Effector CD8-positive, alpha-beta T cell (primary cell): ENCODE results near the gene ZBTB42.
A peak's percentile ranks its signal among the peaks of the same experiment; 100 is the strongest.

Experiments
- DNase-seq: peaks from one replicate; lab custom pipeline; 2025; lab: John Stamatoyannopoulos, UW
- total RNA-seq, 4 experiments: gene quantifications; one replicate each; lab custom pipeline; 2026; lab: John Stamatoyannopoulos, UW

The ZBTB42 gene
- 8.0 to 11.0 (median 9.2) reads per million in 4 experiments for total RNA-seq

GRCh38 chr14:104800771-104801519 lies at the start of gene ZBTB42:
Gene ZBTB42, plus strand, starts transcription at chr14:104801101. Its CDS starts 97 bp downstream, at chr14:104801198.
- peak; percentile 59 for DNase-seq

DNA sequence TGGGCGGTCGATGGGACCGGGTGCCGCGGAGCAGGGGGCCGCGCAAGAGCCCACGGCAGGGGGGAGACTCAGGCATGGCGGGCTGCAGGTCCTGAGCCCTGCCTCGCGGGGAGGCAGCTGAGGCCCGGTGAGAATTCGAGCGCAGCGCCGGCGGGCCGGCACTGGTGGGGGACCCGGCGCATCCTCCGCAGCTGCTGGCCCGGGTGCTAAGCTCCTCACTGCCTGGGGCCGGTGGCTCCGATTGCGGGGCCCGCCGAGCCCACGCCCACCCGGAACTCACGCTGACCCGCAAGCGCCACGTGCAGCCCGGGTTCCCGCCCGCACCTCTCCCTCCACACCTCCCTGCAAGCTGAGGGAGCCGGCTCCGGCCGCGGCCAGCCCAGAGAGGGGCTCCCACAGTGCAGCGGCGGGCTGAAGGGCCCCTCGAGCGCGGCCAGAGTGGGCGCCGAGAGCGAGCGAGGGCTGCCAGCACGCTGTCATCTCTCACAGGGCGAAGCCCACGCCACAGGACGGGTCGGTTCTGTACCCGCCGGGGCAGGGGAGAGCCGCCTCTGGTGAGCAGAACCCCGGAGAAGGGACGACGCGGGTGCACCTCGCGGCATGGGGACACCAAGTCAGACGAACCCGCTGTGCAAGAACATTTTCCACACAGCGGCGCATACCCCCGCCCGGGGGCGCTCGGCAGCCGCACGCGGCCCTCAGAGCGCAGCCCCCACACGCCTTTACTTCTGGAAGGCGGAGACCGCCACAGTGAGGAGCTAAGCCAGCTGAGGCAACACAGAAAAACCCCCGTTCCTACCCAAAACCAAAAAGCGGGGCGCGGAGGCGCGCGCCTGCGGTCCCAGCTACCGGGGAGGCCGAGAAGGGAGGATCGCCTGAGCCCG lies 49.1 kb upstream of the ZBTB42 start:
- DNase-seq: peak; percentile 39

DNA sequence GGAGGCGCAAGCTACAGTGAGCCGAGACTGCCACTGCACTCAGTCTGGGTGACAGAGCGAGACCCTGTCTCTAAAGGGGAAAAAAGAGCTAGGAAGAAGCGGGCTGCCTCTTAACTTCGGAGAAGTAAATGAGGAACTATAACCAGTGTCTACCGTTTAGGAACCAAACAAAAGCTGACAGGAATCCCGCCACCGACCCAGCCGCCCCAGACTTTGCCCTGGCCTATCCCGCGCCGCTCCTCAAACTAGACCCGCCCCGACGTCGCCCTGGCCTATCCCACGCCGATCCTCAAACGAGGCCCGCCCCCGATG lies 48.5 kb upstream of the ZBTB42 start:
- DNase-seq: no peak

DNA sequence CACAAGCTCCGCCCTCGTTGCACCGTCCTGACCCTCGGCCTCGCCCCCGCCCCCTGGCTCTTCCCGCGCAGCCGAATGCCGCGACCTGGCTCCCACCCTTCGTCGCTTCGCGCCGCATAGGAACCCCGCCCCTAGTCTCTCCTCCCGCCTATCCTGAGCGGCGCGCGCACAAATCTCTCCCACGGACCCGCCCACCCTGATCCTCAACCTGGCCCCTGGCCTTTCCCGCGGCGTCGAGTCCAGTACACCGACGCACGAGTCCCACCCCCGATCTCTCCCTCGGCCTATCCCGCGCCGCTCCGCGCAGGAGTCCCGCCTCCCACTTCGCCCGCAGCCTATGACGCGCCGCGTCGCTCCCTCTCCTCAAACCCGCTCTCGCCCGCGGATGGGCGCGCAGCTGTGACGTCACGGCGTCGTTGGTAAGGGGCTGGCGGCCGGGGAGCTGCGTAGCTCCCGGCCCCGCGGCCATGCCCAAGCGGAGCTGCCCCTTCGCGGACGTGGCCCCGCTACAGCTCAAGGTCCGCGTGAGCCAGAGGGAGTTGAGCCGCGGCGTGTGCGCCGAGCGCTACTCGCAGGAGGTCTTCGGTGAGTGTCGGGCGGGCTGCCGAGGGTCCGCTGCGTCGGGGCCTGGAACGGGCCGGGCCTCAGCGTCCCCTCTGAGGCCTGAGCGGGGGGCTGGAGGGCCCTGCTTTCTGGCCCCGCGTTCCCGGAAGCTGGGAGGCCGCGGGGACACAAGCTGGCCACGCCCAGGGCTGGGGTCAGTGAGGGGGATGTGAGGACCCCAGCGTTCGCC lies 48.0 kb upstream of the ZBTB42 start, which contains the start of gene SIVA1:
TSS of gene SIVA1 (plus strand) at position 413 of the 793 bp plus-strand sequence. CDS start at position 468, 55 bp downstream.
- DNase-seq: peak; percentile 100

DNA sequence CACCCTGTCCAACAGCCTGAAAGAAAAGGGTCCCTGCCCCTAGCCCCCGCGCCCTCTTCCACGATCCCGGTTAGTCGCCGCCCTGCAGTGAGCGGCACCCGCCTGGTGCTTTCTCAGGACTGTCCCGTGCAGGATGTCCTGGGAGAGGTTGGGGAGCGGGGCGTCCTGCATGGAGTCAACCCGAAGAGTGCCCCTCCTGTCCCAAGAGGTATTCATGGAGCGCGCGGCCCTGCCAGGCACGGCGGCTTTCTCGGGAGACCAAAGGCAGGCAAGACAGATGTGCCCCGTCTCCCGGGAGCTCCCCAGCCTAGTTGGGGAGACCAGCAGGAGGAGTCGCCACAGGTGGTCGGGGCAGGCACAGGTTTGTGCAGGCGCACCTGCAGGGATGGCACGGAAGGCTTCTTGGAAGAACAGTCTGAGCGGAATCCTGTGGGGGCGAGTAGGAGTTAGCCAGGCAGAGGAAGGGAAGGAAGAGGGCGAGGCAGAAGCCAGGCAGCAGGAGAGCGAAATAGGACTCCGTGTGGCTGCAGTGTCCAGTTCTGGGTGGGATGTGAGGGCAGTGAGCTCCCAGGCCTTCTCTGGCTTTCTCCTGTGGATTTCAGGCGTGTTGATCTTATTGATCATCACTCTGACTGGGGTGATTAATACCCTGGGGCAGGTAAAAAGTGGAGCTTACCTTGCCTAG lies 47.2 kb upstream of the ZBTB42 start:
- DNase-seq: no peak

GRCh38 chr14:104754213-104754851 lies 46.6 kb upstream of the ZBTB42 start:
- no peak for DNase-seq

DNA sequence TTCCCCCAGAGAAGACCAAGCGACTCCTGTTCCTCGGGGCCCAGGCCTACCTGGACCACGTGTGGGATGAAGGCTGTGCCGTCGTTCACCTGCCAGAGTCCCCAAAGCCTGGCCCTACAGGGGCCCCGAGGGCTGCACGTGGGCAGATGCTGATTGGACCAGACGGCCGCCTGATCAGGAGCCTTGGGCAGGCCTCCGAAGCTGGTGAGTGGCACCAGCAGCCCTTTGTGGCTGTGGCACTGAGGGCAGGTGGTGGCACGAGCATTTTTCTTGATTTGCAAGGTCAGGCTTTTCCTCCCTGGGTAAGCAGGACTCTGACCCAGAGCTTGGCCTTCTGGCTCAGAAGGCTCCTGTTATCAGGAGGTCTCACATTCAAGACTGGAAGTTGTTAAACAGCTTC lies 45.3 kb upstream of the ZBTB42 start:
- DNase-seq: no peak

- no peak for DNase-seq
These were observed 44.2 kb upstream of the ZBTB42 start for GRCh38 chr14:104756477-104757237.

DNA sequence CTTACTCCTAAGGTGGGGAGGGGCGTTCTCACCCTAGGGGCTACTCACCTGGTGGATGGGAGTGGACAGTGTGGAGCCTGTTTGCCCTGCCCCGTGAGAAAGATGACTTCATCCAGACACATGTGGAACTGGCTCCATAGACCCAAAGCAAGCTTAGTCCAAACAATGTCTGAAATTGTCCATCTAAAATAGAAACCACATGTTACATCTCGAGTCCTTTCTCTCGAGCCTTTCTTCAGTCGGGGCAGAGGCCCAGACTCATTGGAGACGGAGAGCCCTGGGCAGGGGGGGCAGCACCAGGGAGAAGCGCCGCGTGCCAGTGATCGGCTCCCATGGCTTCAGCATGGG lies 43.7 kb upstream of the ZBTB42 start:
- no peak for DNase-seq

GRCh38 chr14:104757681-104758392 lies 43.1 kb upstream of the ZBTB42 start:
- DNase-seq: no peak

DNA sequence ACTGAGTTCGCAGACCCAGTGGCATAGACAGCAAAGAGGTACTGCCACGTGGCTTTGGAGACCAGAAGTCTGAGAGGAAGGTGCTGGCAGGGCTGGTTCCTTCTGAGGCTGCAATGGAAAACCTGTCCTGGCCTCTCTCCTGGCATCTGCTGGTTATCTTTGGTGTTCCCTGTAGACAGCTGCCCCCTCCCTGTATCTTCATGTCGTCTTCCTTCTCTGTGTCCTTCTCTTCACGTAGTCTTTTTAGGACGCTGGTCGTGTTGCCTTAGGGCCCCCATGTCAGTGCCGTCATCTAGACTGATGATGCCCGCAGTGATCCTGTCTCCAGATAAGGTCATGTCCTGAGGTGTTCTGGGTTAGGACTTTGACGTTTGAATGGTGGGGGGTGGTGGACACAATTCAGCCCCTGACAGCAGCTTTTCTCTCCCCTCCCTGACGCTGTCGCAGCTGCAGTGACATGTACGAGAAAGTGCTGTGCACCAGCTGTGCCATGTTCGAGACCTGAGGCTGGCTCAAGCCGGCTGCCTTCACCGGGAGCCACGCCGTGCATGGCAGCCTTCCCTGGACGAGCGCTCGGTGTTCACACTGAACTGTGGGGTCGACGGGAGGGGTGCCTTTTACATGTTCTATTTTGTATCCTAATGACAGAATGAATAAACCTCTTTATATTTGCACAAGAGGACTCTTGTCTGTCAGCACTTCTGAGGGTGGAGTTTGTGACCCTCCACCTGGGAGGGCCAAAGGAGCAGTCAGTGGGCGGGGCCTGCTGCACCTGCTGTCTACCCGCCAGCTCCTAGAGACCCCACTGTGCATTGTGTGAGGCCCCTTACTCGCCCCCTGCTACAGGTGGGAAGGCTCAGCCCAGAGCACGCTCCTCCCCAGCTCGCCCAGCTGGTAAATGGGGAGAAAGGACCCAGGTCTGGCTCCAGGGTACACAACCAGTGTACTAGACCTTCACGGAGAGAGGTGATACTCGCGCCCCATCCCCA lies 41.6 kb upstream of the ZBTB42 start:
- DNase-seq: no peak

DNA sequence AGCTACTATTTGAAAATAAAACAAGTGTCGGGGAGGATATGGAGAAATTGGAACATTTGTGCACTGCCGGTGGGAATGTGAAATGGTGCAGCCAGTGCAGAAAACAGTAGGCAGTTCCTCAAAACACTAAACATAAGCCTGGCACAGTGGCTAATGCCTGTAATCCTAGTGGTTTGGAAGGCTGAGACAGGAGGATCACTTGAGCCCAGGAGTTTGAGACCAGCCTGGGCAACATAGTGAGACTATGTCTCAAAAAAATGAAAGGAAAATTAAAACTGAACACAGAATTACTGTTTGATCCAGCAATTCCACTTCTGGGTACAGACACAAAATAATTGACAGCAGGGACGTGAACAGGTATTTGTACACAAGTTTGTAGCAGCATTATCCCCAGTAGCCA lies 35.4 kb upstream of the ZBTB42 start:
- no peak for DNase-seq

DNA sequence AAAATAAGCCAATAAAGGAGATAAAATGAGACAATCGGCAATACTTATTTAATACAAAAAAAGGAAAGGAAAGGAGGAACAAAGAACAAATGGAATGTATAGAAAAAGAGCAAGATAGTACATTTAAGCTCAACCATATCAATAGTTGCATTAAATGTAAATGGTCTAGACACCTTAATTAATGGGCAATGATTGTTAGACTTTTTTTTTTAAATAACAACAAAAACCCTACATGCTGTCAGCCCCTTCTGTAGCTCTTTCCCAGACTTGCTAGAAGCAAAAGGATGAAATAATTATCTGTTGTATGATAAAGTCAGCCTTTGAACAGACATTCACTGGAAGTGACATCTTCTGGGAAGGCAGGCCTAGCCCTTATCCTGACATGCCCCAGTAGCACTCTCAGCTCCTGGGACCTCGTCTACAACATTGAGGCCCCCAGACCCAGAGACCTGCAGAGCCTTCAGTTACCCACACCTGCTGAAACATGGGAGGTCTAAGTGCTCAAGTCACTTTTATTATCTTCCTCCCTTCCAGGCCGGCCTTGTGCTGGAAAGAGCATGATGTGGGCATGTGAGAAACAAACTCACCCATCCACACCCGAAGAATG lies 34.5 kb upstream of the ZBTB42 start:
- DNase-seq: no peak

DNA sequence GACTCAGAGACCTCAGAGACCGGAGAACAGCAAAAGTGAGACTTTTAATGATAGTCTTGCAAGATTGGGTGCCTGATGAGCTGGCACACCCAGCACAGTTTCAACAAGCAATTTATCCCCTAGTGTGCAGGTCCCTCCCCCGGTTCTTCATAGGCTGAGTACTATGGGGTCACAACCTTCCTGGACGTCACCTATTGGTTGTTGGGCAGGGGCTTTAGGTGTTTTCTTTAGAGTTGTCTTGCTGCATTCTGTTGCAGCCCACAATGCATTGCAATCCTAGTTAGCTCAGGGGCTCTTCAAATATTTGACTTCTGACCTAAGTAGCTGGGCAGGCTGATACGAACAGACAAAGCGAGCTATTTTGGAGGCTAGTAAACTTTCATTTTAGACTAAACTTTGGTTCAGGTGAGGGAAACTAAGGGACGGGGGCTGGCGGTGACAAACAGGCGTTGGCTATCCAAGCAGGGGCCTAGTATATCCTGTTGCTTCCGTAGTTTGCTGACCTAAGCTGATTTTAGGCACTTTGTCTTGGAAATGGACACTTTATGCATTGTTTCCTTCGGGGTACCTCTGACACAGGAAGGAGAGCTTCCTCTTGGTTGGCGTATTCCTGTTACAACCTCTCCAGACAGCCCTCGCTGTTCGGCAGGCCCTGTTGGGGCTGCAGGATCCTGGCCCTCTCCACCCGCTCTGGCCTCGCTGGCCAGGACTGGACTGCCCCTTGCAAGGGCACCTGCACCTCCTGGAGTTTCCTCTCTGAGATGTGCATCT lies 33.9 kb upstream of the ZBTB42 start:
- no peak for DNase-seq

DNA sequence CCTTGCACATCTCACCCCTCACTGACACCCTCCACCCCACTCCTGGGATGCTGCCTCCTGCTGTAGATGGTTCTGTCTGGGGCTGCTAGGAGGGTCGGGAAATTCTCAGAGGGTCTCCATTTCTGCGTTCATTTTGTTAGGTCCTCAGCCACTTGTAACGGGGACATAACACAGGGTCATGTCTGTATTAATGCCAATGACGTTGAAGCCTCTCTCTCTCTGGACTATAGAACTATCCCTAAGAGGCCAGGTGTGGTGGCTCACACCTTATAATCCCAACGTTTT lies 33.3 kb upstream of the ZBTB42 start:
- DNase-seq: no peak

- DNase-seq: peak; percentile 86
These were observed 32.2 kb upstream of the ZBTB42 start for GRCh38 chr14:104768437-104769323.
